Femur (tissue), 1 donor: ENCODE data around the gene AK8.

Experiments
- DNase-seq: peaks from one replicate; pipeline ENCODE4 v3.0.0-alpha.2; 2017

The AK8 gene

GRCh38 chr9:132710333-132710732, 167.8 kb downstream of the AK8 start:
- no peak for DNase-seq

GRCh38 chr9:132708769-132709430, 169.2 kb downstream of the AK8 start:
- DNase-seq = no peak

- DNase-seq = no peak
Measured at GRCh38 chr9:132708239-132708638, 169.8 kb downstream of the AK8 start.

- no peak for DNase-seq
Measured at GRCh38 chr9:132703336-132703735, 174.7 kb downstream of the AK8 start.

- no peak for DNase-seq
Measured at GRCh38 chr9:132702254-132702653, 175.8 kb downstream of the AK8 start.

GRCh38 chr9:132699956-132700355, 178.1 kb downstream of the AK8 start:
- DNase-seq = no peak

GRCh38 chr9:132698989-132699388, 179.1 kb downstream of the AK8 start:
- no peak for DNase-seq

GRCh38 chr9:132697230-132697629, 180.9 kb downstream of the AK8 start:
- no peak for DNase-seq

- no peak for DNase-seq
Measured at GRCh38 chr9:132694144-132694543, 183.9 kb downstream of the AK8 start.

GRCh38 chr9:132690696-132691095, 187.4 kb downstream of the AK8 start:
- no peak for DNase-seq

GRCh38 chr9:132683873-132684272, 194.2 kb downstream of the AK8 start:
- no peak for DNase-seq

- no peak for DNase-seq
Measured at GRCh38 chr9:132681561-132681960, 196.5 kb downstream of the AK8 start.

- no peak for DNase-seq
Measured at GRCh38 chr9:132679946-132680625, 198.0 kb downstream of the AK8 start.

GRCh38 chr9:132677976-132678375, 200.1 kb downstream of the AK8 start:
- DNase-seq = no peak
